Activated effector memory CD4-positive, alpha-beta T cell treated with Interleukin-2 at 50 U/mL for 16 hours (primary cell): ENCODE measurements around the gene ZFAND6.
"Not testable (repeated sequence)": the region's sequence is repeated elsewhere in the genome, so short reads cannot be mapped to it uniquely, and the experiment has no call there.

Experiments
- DNase-seq: peaks from one replicate; pipeline ENCODE4 v3.0.0-alpha.2; 2020

ZFAND6 gene

DNA sequence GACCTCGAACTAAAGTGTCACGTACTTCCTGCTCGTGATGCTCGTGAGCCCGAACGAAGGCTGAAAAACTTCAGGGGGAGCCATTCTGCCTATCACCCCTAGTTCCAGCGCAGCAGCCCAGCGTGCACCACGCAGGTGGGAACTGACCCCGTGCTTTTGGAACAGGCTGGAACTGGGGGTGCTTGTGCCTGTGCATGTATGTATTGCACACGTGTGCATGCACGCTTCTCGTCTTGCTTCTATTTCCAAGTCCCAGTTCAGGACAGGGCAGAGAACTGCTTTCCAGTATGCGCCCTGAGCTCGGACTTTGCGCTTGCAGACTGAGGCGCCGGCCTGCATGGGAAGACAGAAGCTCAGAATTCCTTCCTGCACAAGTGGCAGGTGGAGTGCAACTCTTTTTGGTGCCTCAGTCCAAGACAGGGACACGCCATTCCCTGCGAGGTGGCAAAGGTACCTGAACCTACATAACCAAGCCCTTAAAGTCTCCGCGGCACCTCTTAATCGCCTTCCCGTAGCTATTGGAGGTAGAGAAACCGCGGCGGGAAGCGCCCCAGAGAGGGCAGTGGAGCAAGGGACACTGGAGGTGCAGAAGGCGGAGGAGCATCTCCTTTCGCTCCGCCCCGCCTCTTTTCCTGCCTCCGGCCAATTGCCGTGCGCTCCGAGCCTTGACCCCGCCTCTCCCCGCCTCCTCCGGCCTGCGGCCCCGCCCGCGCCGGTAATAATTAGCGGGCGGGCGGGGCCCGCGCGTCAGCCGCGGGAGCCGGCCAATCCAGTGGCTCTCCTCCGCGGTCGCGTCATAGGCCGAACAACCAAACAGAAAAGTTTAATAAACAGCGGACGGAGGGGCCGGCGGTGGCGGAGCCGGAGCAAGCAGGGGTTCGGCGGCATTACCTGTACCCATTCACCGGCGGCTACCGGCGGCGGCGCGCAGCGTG is at the start of gene ZFAND6:
TSS of gene ZFAND6 (plus strand) at position 826 of the 935 bp plus-strand sequence. CDS start 60,669 bp downstream, outside the sequence.
- DNase-seq = peak; percentile 95

DNA sequence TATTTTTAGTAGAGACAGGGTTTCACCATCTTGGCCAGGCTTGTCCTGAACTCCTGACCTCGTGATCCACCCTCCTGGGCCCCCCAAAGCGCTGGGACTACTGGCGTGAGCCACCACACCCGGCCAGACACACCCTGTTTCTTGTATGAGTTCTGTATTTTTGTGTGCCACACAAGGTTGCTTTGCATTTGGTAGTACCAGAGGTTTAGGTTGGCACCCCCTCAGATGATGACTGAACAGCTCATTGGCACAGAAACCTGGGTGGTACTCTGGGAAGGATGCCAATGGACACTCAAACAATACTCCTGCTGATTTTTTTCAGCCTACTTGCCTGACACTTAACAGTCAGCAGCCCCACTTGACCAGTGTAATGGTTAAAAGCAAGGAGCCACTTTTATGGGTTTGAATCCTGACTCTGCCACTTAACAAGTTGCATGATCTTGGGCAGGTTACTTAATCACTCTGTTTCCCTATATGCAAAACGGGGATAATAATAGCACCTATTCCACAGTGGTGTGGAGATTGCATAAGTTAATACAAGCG is 49.3 kb upstream of the ZFAND6 start:
- no peak for DNase-seq

DNA sequence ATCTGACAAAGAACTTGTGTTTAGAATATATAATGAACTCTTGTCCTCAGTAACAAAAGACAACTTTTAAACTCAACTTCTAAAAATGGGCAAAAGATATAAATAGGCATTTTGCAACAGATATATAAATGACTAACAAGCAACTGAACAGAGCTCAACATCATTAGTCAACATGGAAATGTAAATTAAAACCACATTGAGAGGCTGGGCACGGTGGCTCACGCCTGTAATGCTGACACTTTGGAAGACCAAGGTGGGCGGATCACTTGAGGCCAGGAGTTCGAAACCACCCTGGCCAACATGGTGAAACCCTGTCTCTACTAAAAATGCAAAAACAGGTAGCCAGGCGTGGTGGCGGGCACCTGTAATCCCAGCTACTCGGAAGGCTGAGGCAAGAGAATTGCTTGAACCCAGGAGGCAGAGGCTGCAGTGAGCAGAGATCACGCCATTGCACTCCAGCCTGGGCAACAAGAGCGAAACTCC is 48.4 kb upstream of the ZFAND6 start:
- not testable (repeated sequence) for DNase-seq

DNA sequence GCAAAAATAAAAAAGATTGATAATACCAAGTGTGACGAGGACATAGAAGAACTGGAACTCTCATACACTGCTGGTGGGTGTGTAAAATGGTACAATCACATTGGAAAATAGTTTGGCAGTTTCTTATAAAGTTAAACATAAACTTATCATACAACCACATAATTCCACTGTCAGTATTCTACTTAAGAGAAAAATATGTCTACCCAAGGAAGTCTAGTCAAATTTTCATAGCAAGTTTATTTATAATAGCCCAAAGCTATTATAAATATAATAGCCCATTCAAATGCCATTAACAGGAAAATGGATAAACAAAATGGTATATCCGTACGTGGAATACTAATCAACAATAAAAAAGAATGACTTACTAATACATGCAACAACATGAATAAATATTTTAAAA is 47.9 kb upstream of the ZFAND6 start:
- DNase-seq = no peak

DNA sequence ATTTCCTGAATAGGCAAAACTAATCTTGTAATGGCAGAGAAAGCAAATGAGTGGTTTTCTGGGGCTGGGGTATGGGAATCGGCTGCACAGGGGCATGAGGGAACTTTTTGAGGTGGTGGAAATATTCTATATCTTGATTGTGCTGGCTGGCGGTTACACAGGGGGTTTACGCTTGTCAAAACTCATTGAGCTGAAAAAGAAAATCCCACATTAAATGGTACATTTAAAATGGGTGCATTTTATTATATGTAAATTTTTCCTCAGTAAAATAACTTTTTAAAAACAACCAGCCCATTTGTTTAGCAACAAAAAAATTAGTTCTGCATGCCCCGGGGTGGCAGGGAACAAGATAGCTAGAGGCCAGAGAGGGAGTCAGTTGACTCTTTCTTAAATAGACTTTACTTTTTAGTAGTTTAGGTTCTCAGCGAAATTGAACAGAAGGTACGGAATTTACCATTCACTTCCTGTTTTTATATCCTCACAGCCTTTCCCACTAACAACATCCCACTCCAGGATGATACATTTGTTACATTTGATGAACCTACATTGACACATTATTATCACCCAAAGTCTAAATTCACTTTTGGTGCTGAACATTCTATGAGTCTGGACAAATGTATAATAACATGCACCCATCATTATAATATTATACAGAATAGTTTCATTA is 47.3 kb upstream of the ZFAND6 start:
- no peak for DNase-seq

DNA sequence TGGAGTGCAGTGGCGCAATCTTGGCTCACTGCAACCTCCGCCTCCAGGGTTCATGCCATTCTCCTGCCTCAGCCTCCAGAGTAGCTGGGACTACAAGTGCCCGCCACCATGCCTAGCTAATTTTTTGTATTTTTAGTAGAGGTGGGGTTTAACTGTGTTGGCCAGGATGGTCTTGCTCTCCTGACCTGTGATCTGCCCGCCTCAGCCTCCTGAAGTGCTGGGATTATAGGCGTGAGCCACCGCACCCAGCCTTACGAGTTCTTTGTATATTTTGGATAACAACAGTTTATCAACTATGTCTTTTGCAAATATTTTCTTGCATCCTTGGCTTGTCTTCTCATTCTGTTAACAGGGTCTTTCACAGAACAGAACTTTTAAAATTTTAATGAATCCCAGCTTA is 45.3 kb upstream of the ZFAND6 start:
- not testable (repeated sequence) for DNase-seq

DNA sequence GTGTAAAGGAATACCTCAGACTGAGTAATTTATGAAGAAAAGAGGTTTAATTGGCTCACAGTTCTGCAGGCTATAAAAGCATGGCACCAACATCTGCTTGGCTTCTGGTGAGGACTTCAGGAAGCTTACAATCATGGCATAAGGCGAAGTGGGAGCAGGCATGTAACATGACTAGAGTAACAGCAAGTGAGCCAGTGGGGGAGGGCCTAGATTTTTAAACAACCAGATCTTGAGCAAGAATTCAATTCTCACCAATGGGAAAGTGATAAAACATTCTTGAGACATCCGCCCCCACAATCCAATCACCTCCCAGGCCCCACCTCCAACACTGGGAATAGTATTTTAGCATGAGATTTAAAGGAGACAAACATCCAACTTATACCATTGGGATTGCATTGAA is 44.3 kb upstream of the ZFAND6 start:
- no peak for DNase-seq

DNA sequence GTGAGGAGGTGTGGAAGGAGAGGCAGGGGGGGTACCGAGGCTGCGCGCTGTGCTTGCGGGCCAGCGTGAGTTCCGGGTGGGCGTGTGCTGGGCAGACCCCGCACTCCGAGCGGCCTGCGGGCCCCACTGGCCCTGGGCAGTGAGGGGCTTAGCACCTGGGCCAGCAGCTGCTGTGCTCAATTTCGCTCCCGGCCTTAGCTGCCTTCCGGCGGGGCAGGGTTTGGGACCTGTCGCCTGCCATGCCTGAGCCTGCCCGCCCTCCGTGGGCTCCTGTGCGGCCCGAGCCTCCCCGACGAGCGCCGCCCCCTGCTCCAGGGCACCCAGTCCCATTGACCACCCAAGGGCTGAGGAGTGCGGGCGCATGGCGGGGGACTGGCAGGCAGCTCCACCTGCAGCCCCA is 43.0 kb upstream of the ZFAND6 start:
- not testable (repeated sequence) for DNase-seq

DNA sequence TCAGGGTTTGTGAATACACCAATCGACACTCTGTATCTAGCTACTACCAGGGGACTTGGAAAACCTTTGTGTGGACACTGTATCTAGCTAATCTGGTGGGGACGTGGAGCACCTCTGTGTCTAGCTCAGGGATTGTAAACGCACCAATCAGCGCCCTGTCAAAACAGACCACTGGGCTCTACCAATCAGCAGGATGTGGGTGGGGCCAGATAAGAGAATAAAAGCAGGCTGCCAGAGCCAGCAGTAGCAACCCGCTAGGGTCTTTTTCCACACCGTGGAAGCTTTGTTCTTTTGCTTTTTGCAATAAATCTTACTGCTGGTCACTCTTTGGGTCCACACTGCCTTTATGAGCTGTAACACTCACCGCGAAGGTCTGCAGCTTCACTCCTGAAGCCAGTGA is 42.3 kb upstream of the ZFAND6 start:
- not testable (repeated sequence) for DNase-seq

DNA sequence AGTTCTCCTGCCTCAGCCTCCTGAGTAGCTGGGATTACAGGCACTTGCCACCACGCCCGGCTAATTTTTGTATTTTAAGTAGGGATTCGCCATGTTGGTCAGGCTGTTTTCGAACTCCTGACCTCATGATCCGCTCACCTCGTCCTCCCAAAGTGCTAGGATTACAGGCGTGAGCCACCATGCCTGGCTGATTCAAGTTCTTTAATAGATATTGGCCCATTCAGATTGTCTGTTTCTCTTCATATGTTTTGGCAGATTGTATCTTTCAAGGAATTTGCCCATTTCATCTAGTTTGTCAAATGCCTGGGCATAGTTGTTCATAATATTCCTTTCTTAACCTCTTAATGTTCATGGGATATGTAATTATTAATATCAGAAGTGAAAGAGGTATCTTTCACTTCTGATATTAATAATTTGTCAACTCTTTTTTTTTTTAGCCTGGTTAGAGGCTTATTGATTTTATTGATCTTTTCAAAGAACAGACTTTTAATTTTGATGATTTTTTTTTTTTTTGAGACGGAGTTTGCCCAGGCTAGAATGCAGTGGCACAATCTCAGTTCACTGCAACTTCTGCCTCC is 40.2 kb upstream of the ZFAND6 start:
- DNase-seq = no peak

DNA sequence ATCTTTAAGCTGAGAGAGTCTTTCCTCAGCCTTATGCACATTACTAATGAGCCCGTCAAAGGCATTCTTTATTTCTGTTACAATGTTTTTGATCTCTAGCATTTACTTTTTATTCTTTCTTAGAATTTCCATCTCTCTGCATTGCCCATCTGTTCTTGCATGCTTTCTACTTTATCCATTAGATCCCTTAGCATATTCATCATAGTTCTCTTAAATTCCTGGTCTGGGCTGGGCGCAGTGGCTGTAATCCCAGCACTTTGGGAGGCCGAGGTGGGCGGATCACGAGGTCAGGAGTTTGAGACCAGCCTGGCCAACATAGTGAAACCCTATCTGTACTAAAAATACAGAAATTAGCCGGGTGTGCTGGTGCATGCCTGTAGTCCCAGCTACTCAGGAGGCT is 39.3 kb upstream of the ZFAND6 start:
- DNase-seq = not testable (repeated sequence)

DNA sequence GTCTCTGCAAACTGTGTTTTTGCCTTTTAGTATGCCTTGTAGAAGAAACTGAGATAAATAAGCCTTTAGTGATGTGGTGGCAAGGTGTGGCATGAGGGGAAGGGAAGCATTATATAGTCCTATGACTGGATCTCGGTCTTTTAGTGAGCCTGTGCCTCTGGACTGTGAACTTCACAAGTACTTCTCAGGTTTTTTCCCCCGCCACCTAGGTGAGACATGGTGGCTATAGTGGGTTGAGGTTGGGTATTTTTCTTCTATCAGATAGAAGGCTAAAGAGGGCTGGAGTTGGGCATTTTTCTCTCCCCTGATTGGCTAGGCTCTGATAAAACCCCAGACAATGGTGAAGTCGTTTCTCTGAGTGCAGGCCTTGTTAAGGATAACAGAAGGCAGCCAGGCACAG is 38.7 kb upstream of the ZFAND6 start:
- DNase-seq = no peak

DNA sequence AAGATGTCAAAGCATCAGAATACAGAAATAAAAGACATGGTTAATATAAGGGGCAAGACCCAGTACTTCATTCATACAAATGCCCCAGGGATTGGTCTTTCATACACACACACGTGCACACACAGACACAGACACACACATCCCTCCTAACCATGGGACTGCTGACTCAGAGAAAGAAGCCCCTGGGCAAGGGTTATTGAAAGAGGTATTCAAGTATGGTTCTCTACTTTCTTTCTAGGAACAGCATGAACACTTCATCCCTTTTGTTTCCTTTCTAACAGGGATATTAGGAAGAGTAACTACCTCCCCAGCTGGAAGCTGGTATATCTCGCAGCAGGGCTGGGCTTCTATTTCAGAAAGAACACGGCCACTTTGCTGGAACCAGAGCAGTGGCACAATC is 33.2 kb upstream of the ZFAND6 start:
- no peak for DNase-seq

DNA sequence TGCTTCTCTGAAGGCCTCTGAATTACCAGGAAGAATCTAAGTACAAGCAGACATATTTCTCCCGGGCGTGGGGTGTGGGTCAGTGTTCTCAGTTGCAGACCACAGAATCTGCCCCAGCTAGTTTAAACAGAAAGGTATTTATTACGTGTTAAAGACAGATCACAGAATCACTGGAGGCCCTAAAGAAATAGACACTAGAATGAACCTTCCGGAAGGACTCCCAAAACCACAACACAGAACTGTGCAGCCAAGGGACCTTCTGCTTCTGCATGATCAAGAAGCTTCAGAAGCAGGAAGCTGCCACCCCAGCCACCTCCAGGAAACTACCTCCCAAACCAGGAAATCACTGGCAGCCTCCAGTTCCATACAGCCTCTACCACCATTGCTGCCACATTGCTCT is 32.7 kb upstream of the ZFAND6 start:
- DNase-seq = no peak

DNA sequence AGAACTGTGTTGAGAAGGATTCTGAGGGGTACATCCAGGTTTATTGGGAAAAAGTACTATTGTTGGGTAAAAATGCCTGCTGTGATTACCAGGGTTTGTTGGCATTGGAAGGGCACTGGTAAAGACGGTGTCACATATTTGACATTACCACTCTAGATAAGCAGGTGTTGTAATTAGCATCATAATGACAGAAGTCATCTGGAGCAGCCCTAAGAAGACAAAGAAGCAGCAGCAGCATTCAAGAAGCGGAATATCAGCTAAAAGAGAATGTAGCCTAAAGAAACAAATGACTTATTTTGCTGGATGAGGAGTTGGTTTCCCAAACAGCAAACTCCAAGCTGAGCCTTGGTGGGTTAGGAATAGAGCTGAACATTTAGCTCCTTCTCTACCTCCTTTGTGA is 30.5 kb upstream of the ZFAND6 start:
- DNase-seq = no peak

DNA sequence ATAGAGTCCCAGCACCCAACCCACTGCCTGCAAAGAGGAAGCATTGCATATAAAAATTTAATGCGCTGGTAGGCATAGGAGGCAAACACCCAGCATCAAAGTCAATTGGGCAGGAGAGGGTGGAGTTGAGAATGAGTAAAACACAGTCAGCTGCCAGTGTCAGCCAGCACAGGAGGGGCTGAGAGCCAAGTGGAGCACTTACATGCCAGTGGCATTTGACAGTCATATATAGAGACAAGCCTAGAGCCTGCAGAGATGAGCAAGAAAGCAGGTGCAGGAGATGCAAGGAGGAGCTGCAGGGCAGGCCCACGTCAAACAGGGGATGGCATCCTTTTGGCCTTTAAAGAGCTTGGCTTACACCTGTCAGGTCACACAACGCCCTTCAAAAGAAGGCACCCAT is 27.6 kb upstream of the ZFAND6 start:
- DNase-seq = no peak

DNA sequence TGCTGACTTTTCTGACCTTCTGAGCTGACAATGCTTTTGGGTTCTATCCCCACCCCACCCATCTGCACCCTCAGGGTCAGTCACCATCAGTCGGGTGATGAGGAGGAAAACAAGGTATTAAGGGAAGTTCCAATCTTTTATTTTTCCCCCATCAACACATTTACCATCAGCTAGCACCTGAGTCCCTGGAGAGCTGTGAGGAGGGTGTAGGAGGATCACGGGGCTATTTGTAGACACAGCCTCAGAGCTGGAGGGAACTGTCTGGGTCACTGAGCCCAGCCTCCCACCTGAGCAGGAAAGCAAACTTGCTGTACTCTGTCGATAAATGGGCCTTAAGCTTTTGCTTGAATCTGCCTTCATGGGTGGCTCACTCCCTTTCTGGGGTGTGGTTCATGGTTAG is 24.8 kb upstream of the ZFAND6 start:
- no peak for DNase-seq

DNA sequence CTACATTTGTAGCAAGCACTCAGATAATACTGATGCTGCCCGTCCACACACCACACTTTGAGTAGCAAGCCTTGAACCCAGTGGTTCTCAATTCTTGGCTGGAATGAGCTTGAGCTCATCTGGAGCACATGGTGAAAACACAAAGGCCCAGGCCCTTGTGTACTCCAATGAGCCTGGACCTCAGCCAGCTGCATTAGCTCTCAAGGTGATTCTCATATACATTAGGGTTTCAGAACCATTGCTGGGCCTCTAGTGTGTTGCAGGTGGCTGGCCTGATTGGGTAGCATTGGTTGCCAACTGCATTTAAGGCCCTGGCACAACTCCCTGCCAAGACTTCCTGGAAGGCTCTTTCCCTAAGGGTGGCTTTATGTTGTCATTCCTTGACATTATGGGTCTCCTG is 23.4 kb upstream of the ZFAND6 start:
- DNase-seq = no peak

DNA sequence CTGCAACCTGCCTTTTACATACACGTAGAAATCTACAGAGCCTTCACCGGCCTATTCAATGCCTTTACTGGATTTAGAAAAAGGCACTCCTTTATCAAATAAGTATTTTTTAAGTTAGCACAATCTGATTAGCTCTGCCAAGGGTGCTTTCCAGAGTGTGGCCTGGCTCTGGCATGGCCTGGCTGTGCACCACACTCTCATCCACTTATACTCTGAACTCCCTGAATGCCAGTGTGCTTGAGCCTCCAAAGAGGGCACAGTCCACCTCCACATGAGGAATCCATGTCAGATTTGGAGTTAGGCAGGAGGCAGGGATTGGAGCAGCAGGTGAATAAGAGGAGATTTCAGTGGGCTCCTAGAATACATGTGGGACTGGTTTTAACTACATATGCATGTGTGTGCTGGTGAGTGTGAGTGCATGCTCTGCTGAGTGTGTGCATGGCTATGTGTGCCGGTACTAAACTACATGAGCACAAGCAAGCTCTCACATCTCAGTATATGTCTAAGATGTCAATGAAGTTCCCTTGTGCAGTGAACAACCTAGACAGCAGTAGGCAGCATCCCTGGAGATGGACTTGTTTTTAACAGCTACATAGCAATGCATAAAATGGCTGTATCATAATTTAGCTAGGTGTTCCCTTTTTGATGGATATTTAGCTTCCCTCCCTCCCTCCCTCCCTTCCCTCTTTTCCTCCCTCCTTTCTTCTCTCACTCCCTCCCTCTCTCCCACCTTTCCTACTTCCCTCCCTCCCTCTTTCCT is 17.8 kb upstream of the ZFAND6 start:
- DNase-seq = no peak

DNA sequence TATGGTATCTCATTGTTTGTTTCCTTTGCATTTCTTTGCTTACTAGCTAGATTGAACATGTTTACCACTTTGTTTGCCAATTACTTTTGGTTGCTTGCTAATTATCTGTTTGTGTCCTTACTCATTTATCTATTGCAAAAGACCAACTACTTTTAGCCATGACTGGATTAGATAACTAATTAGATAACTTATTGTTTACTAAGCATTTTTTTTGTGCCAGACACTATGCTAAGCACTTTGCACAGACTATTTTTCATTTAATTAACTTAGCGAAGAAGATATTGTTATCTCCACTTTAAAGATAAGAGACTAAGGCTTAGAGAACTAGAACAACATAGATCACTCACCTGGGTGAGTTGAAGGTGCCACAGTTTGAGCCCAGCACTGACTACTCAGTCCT is 16.9 kb upstream of the ZFAND6 start:
- no peak for DNase-seq

DNA sequence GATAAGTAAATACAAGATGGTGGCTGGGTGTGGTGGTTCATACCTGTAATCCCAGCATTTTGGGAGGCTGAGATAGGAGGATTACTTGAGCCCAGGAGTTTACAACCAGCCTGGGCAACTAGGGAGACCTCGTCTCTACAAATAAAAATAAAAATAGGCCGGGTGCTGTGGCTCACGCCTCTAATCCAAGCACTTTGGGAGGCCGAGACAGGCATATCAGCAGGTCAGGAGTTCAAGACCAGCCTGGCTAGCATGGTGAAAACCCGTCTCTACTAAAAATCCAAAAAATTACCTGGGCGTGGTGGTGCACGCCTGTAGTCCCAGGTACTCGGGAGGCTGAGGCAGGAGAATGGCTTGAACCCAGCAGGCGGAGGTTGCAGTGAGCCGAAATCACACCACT is 14.3 kb upstream of the ZFAND6 start:
- not testable (repeated sequence) for DNase-seq

DNA sequence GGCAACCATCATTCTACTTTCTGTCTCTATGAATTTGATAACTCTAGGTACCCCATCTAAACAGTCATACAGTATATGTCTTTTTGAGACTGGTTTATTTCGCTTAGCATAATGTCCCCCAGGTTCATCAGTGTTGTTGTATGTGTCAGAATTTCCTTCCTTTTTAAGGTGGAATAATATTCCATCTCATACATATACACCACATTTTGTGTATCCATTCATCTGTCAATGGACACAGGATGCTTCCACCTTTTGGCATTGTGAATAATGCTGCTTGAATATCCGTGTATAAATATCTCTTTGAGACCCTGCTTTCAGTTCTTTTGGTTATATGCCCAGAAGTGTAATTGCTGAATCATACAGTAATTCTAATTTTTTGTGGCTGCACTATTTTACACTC is 10.4 kb upstream of the ZFAND6 start:
- DNase-seq = no peak
